Ovary (tissue), 9 donors: ENCODE results near the gene DLK1. TPM values are rescaled to one million over a fixed set of nuclear protein-coding genes. Genes with fewer than 3 reads are reported as not detected.

Experiments
- DNase-seq, 5 donors: peaks; one replicate each; pipeline ENCODE4 v3.0.0-alpha.2; 2019 to 2020
- H3K27ac ChIP-seq, 2 donors: fragments of 200-600 bp; one replicate each; pipeline versions ENCODE4 v1.5.1 to v1.8.0; 2019 to 2022
- H3K27me3 ChIP-seq: fragments of 200-600 bp; one replicate; pipeline ENCODE4 v1.8.0; 2022
- H3K36me3 ChIP-seq: fragments of 200-600 bp; sonication (generic); one replicate; pipeline ENCODE4 v1.5.1; 2019
- H3K4me1 ChIP-seq: one replicate; pipeline ENCODE4 v1.8.1; 2013; ENCODE audit warnings: mild to moderate bottlenecking, moderate library complexity; ENCODE audit not compliant: insufficient read depth
- H3K4me3 ChIP-seq: fragments of 200-600 bp; sonication (generic); one replicate; pipeline ENCODE4 v1.5.1; 2017
- H3K9me3 ChIP-seq, 2 donors: fragments of 200-600 bp in 1 of 2; sonication (generic) in 1 of 2; one replicate each; pipeline versions ENCODE4 v1.5.1 to v1.8.1; 2013 to 2019; ENCODE audit warnings: mild to moderate bottlenecking in 1 of 2, moderate library complexity in 1 of 2
- EP300 ChIP-seq: sonication (generic); formaldehyde crosslinking; IDR thresholded peaks from one replicate; pipeline ENCODE4 v1.6.1; 2017; ENCODE audit warnings: antibody characterized with exemption
- POLR2A ChIP-seq: fragments of 450-650 bp; IDR thresholded peaks from one replicate; pipeline ENCODE4 v1.6.1; 2017; ENCODE audit warnings: antibody characterized with exemption, mild to moderate bottlenecking, moderate library complexity
- WGBS, 3 donors: extraction: QIAGEN DNeasy Blood & Tissue Kit in 1 of 3; methylation state at CpG; one replicate each; pipeline versions ENCODE4 v1.1.5 to v1.1.7; 2013 to 2017; 5-methylcytosine and 5-hydroxymethylcytosine counted together
- intact Hi-C, 4 donors: fragments of 100-400 bp; cut with DNase I; formaldehyde crosslinking; loops; one replicate each; pipeline versions ENCODE4 v1.11.0 to v1.15.1; 2022 to 2023
- polyA plus RNA-seq, 2 donors: library from polyadenylated mRNA; stranded (reverse); fragments of 200-250 nt in 1 of 2; fragments of 350-450 nt in 1 of 2; fragmentation: Illumina TruSeq in 1 of 2; extraction: RNeasy Lipid Tissue Mini Kit (QIAGEN cat#74804) in 1 of 2; gene quantifications; one replicate each; pipeline ENCODE4 v1.2.3, GENCODE V29; 2013 to 2014
- total RNA-seq, 7 donors: library from RNA; depleted of rRNA in 2 of 7; stranded (reverse); fragments of >200 nt in 2 of 7; fragmentation: NEBNext Ultra II Directional in 3 of 7; extraction: Animal tissue kit (Norgen Biotek cat#: 25700) in 3 of 7; gene quantifications; one replicate each; pipeline versions ENCODE4 v1.1.0 to v1.2.4, GENCODE V29; 2016 to 2023
- TF ChIP-seq, protein P1 (sequence below), 3 donors: fragments of 450-650 bp in 2 of 3; fragments of 200-600 bp in 1 of 3; IDR thresholded peaks; one replicate each; pipeline versions ENCODE4 v1.5.1 to v1.8.0; 2016 to 2022; ENCODE audit warnings: antibody characterized with exemption in 3 of 3, mild to moderate bottlenecking in 1 of 3
- donor health status: DM: no; HTN: no; CAD: no; lungs with moderate emphysema.
- donor health status: DM: no; HTN: no; CAD: no.
- donor health status: Bipolar disorder and iron deficiency.
- donor health status: DM: yes; HTN: yes; CAD: no.
- donor health status: DM: no; HTN: no; CAD: no.
- donor health status: DM: yes; HTN: yes; CAD: no.

Gene DLK1
- total and polyA plus RNA-seq, 9 donors = 34.2 to 1,875 (median 108) TPM

DNA sequence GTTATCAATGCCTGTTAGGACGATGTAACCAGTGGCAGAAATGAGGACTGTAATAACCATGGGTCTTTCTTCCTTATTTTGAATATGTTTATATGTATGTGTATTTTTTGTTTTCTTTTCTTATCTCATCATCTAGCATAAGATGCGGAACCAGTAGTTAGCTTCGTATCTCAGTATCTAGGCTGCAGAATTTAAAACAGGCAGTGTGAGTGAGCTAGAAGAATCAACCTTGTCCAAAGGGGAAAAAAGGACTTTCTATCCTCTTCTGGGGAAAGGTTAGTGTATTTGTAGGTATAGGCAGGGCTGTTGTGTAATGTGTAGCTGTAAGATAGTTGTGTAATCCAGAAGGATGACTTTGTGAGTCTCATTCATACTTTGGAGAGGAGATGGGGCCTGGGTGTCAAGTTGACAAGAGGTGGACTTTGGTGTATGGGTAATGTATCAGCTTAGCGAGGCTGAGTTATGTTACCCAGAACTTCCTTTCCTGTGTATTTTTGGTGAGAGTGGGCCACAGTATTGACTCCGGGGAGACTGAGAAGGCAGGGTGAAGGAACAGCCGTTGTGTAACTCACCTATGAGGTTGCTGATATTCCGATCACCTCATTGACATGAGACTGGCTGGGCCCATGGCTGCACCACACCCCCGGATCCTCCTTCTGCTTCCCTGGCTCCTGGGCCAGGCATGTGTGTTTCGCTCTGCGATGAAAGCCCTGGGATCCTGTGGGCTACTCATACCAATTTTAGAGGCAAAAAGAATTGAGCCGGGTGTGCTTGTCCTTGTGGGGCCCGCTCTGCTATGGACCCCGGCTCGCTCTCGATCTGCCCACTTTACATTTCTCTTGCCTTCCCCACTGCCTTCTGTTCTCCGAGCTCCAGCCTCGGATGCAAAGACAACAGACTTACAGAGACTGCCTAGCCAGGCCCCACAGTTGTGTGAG is 24.3 kb downstream of the DLK1 start:
- DNase-seq = no peak
- WGBS, 3 donors = 84 to 88% (median 84%) methylated on average over 17 of the region's 17 CpGs
- TF ChIP-seq, protein P1, sequence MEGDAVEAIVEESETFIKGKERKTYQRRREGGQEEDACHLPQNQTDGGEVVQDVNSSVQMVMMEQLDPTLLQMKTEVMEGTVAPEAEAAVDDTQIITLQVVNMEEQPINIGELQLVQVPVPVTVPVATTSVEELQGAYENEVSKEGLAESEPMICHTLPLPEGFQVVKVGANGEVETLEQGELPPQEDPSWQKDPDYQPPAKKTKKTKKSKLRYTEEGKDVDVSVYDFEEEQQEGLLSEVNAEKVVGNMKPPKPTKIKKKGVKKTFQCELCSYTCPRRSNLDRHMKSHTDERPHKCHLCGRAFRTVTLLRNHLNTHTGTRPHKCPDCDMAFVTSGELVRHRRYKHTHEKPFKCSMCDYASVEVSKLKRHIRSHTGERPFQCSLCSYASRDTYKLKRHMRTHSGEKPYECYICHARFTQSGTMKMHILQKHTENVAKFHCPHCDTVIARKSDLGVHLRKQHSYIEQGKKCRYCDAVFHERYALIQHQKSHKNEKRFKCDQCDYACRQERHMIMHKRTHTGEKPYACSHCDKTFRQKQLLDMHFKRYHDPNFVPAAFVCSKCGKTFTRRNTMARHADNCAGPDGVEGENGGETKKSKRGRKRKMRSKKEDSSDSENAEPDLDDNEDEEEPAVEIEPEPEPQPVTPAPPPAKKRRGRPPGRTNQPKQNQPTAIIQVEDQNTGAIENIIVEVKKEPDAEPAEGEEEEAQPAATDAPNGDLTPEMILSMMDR (IDR thresholded peaks at IDR 0.05) = no peak

DNA sequence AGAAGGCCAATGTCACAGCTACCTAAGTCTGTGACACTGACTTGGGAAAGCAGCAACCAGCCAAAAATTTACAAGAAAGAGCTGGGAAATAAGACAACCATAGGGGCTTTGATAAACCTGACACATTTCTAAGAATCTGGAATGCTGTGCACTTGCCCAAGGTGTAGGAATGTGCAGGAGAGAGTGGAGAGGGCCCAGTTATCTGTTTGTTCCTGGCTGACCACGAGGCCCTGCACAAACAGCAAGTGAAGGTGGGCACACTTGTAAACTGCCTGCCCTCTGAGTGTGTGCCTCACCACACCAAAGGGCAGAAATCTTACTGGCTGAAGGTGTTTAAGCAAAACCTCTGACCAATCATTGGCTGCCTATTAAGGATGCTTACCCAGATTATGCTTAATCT is 27.3 kb downstream of the DLK1 start:
- Histone ChIP-seq H3K27ac (no peak overlapping the region), H3K4me1 (no peaks in the 10 kb centered on the region), H3K27me3 (no peaks in the 10 kb centered on the region), H3K9me3 (no peaks in the 10 kb centered on the region), H3K36me3 (no peaks in the 10 kb centered on the region), H3K4me3 (no peak overlapping the region)
- intact Hi-C loops = no loop called here
- 32 to 36% (median 33%) methylated on average over 1 of the region's 1 CpG for WGBS, 3 donors
- no peak for TF ChIP-seq POLR2A
- no peak for TF ChIP-seq EP300
- TF ChIP-seq, protein P1 (IDR thresholded peaks at IDR 0.05) = no peak
- DNase-seq = no peak

More for the DNA sequence above, 24.3 kb downstream of the DLK1 start:
- H3K36me3 ChIP-seq = no peaks in the 10 kb centered on the region
- H3K27me3 ChIP-seq = no peaks in the 10 kb centered on the region
- no peak overlapping the region for H3K4me3 ChIP-seq
- no peaks in the 10 kb centered on the region for H3K9me3 ChIP-seq
- no peaks in the 10 kb centered on the region for H3K4me1 ChIP-seq
- no peak overlapping the region for H3K27ac ChIP-seq
- intact Hi-C loops = no loop called here

DNA sequence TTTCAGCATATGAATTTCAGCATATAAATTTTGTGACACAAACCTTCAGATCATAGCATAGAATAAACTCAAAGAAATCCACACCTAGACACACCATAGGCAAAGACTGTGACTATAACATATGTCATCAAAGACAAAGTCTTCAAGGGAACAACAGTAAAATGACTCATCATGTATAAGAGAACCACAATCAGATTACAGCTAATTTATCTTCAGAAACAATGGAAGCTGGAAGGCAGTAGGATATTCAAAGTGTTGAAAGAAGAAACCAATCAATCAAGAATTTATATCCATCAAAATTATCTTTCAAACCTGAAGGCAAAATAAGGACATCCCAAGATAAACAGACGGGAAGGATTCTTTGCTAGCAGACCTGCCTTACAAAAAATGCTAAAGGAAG is 29.0 kb downstream of the DLK1 start:
- TF ChIP-seq POLR2A (no peak), EP300 (no peak)
- TF ChIP-seq, protein P1 (IDR thresholded peaks at IDR 0.05) = no peak
- no peaks in the 10 kb centered on the region for H3K9me3 ChIP-seq
- H3K27ac ChIP-seq = no peak overlapping the region
- intact Hi-C loops = no loop called here
- H3K36me3 ChIP-seq = no peaks in the 10 kb centered on the region
- H3K27me3 ChIP-seq = no peaks in the 10 kb centered on the region
- H3K4me3 ChIP-seq = no peak overlapping the region
- no peaks in the 10 kb centered on the region for H3K4me1 ChIP-seq
- DNase-seq = no peak
- WGBS, 3 donors = 83 to 87% (median 85%) methylated on average over 1 of the region's 1 CpG

DNA sequence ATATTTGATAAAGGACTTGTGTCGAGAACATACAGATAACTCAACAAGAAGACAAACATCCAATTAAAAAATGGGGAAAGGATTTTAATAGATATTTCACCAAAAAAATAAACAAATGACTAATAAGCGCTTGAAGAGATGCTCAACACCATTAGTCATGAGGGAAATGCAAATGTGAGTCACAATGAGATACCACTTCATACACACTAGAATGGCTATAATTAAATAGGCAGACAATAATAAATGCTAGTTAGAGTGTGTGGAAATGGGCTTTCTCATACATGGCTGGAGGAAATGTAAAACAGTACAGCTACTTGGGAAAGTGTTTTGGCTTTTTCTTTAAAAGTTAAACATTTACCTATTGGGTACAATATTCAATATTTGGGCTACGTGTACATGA is 34.8 kb downstream of the DLK1 start:
- H3K27ac ChIP-seq = no peak overlapping the region
- TF ChIP-seq POLR2A (no peak), EP300 (no peak)
- TF ChIP-seq, protein P1 (IDR thresholded peaks at IDR 0.05) = no peak
- WGBS, 3 donors = 57 to 72% (median 64%) methylated on average over 3 of the region's 3 CpGs
- intact Hi-C loops = no loop called here
- H3K27me3 ChIP-seq = no peaks in the 10 kb centered on the region
- no peaks in the 10 kb centered on the region for H3K9me3 ChIP-seq
- no peaks in the 10 kb centered on the region for H3K4me1 ChIP-seq
- H3K4me3 ChIP-seq = no peak overlapping the region
- DNase-seq = no peak
- no peaks in the 10 kb centered on the region for H3K36me3 ChIP-seq
